Measurements from ENCODE around the gene ARID1B.

DNA sequence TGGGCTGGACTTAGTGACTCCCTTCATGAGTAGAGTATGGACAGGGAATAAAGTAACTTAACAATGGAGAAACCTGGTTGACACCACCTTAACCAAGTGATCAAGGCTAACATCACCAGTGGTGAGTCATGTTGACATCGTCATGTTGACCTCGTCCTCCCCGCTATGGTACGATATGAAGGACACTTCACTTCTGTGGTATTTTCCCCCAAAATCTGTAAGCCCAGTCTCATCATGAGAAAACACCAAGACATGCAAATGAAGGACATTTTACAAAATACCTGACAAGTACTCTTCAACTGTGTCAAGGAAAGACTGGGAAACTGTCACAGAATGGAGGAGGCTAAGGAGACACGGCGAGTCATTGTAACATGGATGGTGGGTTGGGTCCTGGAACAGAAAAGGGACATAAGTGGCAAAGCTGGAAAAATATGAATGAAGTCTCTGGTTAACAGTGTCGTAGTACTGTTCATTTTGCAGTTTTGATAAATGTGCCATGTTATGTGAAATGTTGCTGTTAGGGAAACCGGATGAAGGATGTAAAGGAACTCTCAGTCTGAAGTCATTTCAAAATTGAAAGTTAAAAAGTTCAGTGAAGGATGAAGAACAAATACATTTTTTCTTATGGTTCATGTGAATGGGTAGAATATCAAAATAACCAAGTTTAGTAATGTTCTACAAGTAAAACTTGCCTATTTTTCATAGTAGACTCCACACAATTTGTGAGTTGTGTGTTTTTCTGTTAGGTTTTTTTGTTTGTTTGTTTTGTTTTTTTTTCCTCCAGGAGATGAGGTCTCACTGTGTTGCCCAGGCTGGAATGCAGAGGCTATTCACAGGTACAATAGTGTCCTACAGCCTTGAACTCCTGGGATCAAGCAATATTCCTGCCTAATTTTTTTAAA is 298.6 kb downstream of the ARID1B start:
- TF ChIP-seq GATA2 (IDR thresholded peaks at IDR 0.05; ENCODE audit: low read depth, low read length) (no peak), GATA3 (IDR thresholded peaks at IDR 0.05; ENCODE audit: low read depth, low read length) (no peak)
